ENCODE results near the gene CLTCL1.

DNA sequence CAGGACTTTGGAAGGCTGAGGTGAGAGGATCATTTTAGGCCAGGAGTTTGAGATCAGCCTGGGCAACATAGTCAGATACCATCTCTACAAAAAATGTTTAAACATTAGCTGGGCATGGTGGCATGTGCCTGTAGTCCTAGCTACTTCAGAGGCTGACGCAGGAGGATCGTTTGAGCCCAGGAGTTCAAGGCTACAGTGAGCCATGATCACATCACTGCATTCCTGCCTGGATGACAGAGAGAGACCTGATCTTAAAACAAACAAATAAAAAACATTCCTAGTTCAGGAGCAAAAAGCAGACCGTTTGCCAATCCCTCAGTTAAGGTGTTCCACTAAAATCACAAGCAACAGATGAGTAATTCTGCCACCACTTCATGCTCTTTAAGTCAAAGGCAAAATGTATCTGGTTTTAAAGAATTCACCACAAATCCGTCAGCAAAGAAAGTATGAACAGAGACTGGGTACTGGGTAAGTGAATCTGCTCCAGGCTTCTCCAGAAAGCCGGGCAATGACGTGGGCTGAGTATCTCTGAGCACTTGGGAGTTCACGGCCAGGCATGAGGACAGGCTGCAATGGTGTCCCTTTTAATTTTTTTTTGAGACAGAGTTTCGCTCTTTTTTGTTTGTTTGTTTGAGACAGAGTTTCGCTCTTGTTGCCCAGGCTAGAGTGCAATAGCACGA, 19.5 kb downstream of the CLTCL1 start:
- TF ChIP-seq, protein P1, sequence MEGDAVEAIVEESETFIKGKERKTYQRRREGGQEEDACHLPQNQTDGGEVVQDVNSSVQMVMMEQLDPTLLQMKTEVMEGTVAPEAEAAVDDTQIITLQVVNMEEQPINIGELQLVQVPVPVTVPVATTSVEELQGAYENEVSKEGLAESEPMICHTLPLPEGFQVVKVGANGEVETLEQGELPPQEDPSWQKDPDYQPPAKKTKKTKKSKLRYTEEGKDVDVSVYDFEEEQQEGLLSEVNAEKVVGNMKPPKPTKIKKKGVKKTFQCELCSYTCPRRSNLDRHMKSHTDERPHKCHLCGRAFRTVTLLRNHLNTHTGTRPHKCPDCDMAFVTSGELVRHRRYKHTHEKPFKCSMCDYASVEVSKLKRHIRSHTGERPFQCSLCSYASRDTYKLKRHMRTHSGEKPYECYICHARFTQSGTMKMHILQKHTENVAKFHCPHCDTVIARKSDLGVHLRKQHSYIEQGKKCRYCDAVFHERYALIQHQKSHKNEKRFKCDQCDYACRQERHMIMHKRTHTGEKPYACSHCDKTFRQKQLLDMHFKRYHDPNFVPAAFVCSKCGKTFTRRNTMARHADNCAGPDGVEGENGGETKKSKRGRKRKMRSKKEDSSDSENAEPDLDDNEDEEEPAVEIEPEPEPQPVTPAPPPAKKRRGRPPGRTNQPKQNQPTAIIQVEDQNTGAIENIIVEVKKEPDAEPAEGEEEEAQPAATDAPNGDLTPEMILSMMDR (IDR thresholded peaks at IDR 0.05): no peak
- no peak for TF ChIP-seq POLR2A (IDR thresholded peaks at IDR 0.05)
- no peak for TF ChIP-seq POLR2AphosphoS5 (IDR thresholded peaks at IDR 0.05)

All from prostate gland (tissue), 2 donors.